CD4-positive, alpha-beta T cell treated with Interleukin-4 for 1 hour (primary cell): ENCODE data around the gene RASAL2.
"Not testable (repeated sequence)": the region's sequence is repeated elsewhere in the genome, so short reads cannot be mapped to it uniquely, and the experiment has no call there.

Source experiments
- DNase-seq, 2 donors: peaks; one replicate each; pipeline ENCODE4 v3.0.0-alpha.2; 2020 to 2022

The RASAL2 gene

GRCh38 chr1:178352790-178353416 lies 259.0 kb downstream of the RASAL2 start:
- DNase-seq, result no peak

DNA sequence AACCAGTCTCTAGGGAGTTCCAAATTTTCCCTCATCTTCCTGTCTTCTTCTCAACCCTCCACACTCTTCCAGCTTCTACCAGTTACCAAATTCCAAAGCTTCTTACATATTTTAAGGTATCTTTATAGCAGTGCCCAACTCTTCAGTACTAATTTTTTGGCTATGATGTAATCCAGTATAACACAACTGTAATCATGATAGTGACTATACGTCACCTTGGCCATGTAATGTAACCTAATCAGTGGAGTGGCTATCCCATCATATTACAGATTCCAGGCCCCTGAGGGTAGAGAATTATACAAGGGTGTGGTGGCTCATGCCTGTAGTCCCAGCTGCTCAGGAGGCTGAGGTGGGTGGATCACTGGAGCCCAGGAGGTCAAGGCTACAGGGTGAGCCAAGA lies 259.6 kb downstream of the RASAL2 start:
- DNase-seq, result no peak

DNA sequence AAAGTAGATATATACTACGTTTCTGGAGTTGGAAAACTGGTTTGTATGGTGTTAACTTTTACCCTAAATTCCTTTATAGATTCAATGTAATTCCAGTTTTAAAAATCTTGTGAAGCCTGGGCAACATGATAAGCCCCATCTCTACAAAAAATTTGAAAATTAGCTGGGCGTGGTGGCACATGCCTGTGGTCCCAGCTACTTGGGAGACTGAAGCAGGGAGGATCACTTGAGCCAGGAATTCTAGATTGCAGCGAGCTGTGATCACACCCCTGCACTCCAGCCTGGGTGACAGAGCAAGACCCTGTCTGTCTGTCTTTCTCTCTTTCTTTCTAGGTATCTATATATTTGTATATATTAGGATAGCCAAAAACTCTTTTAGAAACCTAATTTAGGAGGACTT lies 260.9 kb downstream of the RASAL2 start:
- DNase-seq, result no peak

DNA sequence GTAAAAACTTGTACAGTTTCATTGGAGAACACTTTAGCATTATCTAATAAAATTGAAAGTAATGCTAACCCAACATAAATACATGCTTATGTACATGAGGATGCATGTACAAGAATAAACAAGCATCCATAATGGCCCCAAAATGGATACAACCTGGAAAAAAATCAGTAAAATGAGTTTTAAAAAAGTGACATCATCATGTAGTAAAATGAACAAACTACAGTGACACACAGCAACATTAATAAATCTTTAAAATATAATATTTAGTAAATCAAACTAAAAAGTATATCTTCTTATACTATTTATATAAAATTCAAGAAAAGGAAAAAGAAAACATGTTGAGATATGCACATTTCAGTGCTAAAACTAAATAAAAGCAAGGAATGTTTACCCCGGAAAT lies 262.4 kb downstream of the RASAL2 start:
- DNase-seq, result no peak

DNA sequence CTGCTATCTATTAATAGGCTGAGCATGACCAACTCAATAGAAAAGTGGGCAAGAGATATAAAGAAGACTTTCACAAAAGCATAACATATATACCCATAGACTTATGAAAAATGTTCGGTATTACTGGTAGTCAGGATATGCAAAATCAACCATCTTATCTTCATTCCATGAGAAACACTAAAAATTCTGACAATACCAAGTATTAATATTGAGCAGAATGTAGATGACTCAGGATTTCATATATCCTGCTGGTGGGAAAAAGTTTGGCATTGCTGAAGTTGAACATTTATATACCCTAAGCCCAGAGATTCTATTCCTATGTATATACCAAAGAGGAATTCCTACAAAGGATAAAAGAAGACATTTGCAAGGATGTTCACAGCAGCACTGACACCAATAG lies 264.6 kb downstream of the RASAL2 start:
- no peak for DNase-seq

- no peak for DNase-seq
Measured at GRCh38 chr1:178360421-178360820, 266.5 kb downstream of the RASAL2 start.

DNA sequence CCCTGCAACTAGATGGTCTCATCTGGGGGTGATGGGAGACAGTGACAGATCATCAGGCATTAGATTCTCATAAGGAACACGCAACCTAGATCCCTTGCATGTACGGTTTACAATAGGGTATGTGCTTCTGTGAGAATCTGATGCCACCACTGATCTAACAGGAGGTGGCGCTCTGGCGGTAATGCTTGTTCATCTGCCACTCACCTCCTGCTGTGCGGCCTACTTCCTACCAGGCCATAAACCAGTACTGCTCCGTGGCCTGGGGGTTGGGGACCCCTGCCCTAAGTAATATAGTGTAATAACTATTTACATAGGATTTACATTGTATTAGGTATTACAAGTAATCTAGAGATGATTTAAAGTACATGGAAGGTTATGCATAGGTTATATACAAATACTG lies 267.9 kb downstream of the RASAL2 start:
- no peak for DNase-seq

- no peak for DNase-seq
Measured at GRCh38 chr1:178362747-178363146, 268.8 kb downstream of the RASAL2 start.

- no peak for DNase-seq
Measured at GRCh38 chr1:178364782-178365181, 270.9 kb downstream of the RASAL2 start.

- DNase-seq, result no peak
Measured at GRCh38 chr1:178367151-178367550, 273.2 kb downstream of the RASAL2 start.

- DNase-seq, result no peak
Measured at GRCh38 chr1:178368208-178368607, 274.3 kb downstream of the RASAL2 start.

DNA sequence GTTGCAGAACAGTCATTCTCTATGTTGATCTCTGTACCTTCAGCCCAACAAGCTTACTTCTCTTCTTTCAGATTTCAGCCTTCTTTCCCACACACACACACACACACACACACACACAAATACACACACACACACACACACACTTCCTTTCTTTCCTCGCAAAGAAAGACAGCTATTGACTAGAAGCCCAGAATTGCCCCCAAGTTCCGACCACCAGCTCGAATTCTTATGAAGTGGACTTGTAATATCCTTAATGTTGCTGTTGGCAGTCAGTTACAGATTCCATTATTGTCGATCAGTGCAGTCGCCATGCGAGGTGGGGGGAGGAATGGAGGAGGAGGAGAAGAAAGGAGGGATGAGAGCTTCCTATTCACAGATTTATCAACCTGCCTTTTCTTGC lies 277.3 kb downstream of the RASAL2 start:
- no peak for DNase-seq

GRCh38 chr1:178371933-178372388 lies 278.1 kb downstream of the RASAL2 start:
- no peak for DNase-seq

GRCh38 chr1:178374016-178374415 lies 280.1 kb downstream of the RASAL2 start:
- no peak for DNase-seq

DNA sequence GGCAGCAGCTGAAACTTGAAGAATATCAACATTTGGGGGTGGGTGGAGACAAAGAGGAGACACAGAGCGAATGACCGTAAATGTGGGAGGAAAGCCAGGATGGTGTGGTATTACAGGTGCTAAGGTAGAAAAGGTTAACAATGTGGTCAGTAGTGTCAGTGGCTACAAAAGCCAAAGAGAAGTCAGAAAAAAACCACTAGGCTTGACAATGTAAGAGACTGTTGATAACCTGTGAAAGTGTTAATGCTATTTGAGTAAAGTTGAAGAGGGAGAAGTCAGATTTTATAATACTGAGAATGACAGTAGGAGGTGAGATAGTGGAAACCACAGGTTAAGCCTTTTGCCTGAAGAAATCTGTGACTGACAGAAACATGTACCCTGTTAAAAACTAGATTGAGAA lies 282.1 kb downstream of the RASAL2 start:
- DNase-seq, result no peak

- no peak for DNase-seq
Measured at GRCh38 chr1:178379807-178380206, 285.9 kb downstream of the RASAL2 start.

- no peak for DNase-seq
Measured at GRCh38 chr1:178382372-178382771, 288.5 kb downstream of the RASAL2 start.

DNA sequence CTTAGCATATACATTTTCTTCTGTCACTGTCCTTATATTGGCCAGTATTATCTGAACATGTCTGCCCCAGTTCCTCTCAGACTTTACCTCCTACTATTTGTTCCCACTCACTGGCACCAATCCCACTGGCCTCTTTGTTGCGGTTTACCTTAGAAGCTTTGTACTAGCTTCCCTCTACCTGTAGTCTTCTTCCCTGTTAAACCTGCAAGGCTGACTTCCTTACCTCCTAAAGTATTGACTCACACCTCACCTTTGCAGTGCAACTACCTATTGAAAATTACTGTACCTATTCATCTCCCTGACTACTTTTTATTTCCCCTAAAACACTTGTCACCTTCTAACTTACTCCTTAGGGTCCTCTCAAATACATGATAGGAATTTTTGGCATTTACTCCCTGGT lies 291.8 kb downstream of the RASAL2 start:
- DNase-seq, result no peak

GRCh38 chr1:178388418-178389145 lies 294.7 kb downstream of the RASAL2 start:
- no peak for DNase-seq

GRCh38 chr1:178389441-178389840 lies 295.5 kb downstream of the RASAL2 start:
- no peak for DNase-seq

GRCh38 chr1:178390280-178390679 lies 296.4 kb downstream of the RASAL2 start:
- not testable (repeated sequence) for DNase-seq

- DNase-seq, result no peak
Measured at GRCh38 chr1:178393370-178393769, 299.5 kb downstream of the RASAL2 start.

DNA sequence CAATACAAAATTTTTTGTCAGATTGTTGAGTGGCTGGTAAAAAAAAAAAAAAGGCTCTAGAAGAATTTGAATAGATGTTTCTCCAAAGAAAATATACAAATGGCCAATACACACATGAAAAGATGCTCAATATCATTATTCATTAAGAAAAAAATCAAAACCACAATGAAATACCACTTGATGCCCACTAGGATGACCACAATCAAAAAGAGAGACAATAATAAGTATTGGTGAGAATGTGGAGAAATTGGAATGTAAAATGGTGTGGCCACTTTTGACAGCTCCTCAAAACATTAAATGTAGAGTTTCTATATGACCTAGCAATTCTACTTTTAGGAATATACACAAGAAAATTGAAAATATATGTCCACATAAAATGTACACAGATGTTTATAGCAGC lies 302.9 kb downstream of the RASAL2 start:
- no peak for DNase-seq

DNA sequence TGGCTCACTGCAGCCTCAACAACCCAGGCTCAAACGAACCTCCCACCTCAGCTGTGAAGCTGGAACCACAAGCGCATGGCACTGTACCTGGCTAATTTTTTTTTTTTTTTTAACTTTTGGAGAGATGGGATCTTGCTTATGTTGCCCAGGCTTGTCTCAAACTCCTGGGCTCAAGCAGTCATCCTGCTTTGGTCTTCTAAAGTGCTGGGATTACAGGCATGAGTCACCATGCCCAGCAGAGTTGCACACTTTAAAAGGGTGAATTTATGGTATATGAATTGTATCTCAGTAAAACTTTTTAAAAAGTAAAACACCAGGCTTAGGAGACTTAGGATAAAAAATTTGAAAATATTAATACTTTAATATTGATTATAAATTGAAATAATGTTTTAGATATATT lies 303.8 kb downstream of the RASAL2 start:
- no peak for DNase-seq
